GM20000 (cell line): ENCODE measurements around the gene FHIT.
A peak's percentile ranks its signal among the peaks of the same experiment; 100 is the strongest.

Source experiments
- DNase-seq: peaks from one replicate; pipeline ENCODE4 v3.0.0; 2012; ENCODE audit warnings: low spot score
- TF ChIP-seq, protein P1 (sequence below): IDR thresholded peaks from 2 replicates; pipeline ENCODE4 v1.5.1; 2012; ENCODE audit warnings: mild to moderate bottlenecking, control low read depth; ENCODE audit errors: extremely low read depth, missing control alignments

Gene FHIT

GRCh38 chr3:60215946-60216345, 1035.3 kb downstream of the FHIT start:
- TF ChIP-seq, protein P1, sequence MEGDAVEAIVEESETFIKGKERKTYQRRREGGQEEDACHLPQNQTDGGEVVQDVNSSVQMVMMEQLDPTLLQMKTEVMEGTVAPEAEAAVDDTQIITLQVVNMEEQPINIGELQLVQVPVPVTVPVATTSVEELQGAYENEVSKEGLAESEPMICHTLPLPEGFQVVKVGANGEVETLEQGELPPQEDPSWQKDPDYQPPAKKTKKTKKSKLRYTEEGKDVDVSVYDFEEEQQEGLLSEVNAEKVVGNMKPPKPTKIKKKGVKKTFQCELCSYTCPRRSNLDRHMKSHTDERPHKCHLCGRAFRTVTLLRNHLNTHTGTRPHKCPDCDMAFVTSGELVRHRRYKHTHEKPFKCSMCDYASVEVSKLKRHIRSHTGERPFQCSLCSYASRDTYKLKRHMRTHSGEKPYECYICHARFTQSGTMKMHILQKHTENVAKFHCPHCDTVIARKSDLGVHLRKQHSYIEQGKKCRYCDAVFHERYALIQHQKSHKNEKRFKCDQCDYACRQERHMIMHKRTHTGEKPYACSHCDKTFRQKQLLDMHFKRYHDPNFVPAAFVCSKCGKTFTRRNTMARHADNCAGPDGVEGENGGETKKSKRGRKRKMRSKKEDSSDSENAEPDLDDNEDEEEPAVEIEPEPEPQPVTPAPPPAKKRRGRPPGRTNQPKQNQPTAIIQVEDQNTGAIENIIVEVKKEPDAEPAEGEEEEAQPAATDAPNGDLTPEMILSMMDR = no peak
- DNase-seq = no peak

DNA sequence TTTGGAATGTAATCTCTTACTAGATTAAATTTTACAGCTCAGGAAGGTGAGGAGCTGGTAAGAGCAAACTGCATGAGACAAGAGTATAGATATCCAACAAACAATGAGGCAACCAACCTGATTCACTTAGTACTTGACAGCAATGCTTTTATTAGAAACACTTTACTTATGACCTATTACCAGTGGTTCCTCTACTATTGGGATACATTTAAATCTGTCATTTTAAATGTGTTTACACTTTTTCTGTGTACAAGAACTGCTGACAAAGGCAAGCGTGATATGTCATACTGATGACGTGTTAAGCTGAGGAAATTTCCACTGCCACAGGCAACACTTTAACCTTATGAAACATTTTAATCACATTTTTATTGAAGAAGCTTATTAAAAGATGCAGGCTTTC, 1043.3 kb downstream of the FHIT start:
- DNase-seq = no peak

GRCh38 chr3:60206206-60206605, 1045.0 kb downstream of the FHIT start:
- no peak for DNase-seq
- TF ChIP-seq, protein P1 = no peak

More for the DNA sequence above, 1043.3 kb downstream of the FHIT start:
- TF ChIP-seq, protein P1 = no peak

DNA sequence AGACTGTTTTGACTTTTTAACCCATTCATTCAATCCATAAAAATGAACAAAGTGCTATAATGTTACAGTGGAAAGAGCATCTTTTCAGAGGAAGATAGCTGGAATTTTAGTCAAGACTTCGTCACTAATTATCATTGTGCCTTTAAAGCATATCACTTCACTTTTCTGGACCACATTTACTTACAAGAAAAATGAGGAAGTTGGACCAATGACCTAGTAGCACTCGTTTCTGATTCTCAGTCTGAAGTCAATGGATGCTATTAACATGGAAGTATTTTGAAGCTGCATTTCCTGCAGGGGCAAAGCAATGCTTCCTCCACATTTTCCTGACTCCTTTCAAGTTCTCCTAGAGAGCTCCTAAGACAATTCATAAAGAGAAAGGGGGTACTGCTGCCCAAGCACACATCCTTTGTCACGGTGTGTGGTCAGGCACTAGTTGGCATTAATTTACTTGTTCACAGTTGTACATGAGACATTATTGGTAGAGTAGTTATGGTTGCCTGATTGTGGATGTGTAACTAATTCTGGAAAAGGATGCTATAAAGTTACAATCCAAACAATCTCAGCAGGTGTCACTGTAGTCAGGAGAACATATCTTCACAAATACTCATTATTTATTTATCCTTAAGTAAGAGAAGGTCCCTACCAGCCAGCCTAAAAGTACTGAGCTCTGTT, 1049.1 kb downstream of the FHIT start:
- no peak for DNase-seq
- TF ChIP-seq, protein P1 = no peak

GRCh38 chr3:60199306-60199705, 1051.9 kb downstream of the FHIT start:
- DNase-seq = no peak
- TF ChIP-seq, protein P1 = no peak

- no peak for DNase-seq
- TF ChIP-seq, protein P1 = no peak
These were observed 1053.0 kb downstream of the FHIT start for GRCh38 chr3:60198179-60198720.

- DNase-seq = peak; percentile 5
- TF ChIP-seq, protein P1 = no peak
These were observed 1058.7 kb downstream of the FHIT start for GRCh38 chr3:60192297-60193114.
